Effector memory CD4-positive, alpha-beta T cell (primary cell): ENCODE results near the gene NQO2.

Source experiments
- DNase-seq, 3 donors: peaks; one replicate each; pipeline ENCODE4 v3.0.0-alpha.2; 2020
- H3K27ac ChIP-seq: 2 replicates; pipeline ENCODE4 v1.7.0; 2013; ENCODE audit warnings: mild to moderate bottlenecking, low read length, moderate library complexity; ENCODE audit not compliant: insufficient read depth, poor library complexity, severe bottlenecking
- H3K27me3 ChIP-seq: replicated peaks from 2 replicates; pipeline ENCODE4 v1.7.0; 2013; ENCODE audit warnings: mild to moderate bottlenecking, low read length; ENCODE audit not compliant: insufficient read depth, control insufficient read depth, poor library complexity, severe bottlenecking
- H3K36me3 ChIP-seq: 2 replicates; pipeline ENCODE4 v1.7.0; 2013; ENCODE audit warnings: mild to moderate bottlenecking, low read length, moderate library complexity; ENCODE audit not compliant: control insufficient read depth, insufficient read depth
- H3K4me1 ChIP-seq: 2 replicates; pipeline ENCODE4 v1.7.0; 2013; ENCODE audit warnings: low read length, mild to moderate bottlenecking; ENCODE audit not compliant: control insufficient read depth, insufficient read depth, poor library complexity, severe bottlenecking
- H3K4me3 ChIP-seq: 2 replicates; pipeline ENCODE4 v1.7.0; 2013; ENCODE audit warnings: low read length, low read depth, mild to moderate bottlenecking; ENCODE audit not compliant: insufficient read depth, poor library complexity, severe bottlenecking
- H3K9me3 ChIP-seq: 2 replicates; pipeline ENCODE4 v1.7.0; 2013; ENCODE audit warnings: mild to moderate bottlenecking, low read length, moderate library complexity; ENCODE audit not compliant: control insufficient read depth

Gene NQO2

GRCh38 chr6:3068329-3069214, 68.9 kb downstream of the NQO2 start, which contains the start of gene RIPK1:
RIPK1 (plus strand) TSS chr6:3068494; CDS start chr6:3076824, 8,330 bp downstream.
- H3K27ac ChIP-seq: peak within 1 kb of the TSS; percentile 96
- H3K4me3 ChIP-seq: peak within 1 kb of the TSS; percentile 72
- H3K27me3 ChIP-seq: no peaks in the 10 kb centered on the region
- peaks cover 9% of the 10 kb centered on the region for H3K36me3 ChIP-seq
- H3K4me1 ChIP-seq: peaks cover 20% of the 10 kb centered on the region
- peak; percentile 89 to 91 (median 90) for DNase-seq
- no peaks in the 10 kb centered on the region for H3K9me3 ChIP-seq
